ENCODE measurements around the gene IQGAP3.

The IQGAP3 gene

DNA sequence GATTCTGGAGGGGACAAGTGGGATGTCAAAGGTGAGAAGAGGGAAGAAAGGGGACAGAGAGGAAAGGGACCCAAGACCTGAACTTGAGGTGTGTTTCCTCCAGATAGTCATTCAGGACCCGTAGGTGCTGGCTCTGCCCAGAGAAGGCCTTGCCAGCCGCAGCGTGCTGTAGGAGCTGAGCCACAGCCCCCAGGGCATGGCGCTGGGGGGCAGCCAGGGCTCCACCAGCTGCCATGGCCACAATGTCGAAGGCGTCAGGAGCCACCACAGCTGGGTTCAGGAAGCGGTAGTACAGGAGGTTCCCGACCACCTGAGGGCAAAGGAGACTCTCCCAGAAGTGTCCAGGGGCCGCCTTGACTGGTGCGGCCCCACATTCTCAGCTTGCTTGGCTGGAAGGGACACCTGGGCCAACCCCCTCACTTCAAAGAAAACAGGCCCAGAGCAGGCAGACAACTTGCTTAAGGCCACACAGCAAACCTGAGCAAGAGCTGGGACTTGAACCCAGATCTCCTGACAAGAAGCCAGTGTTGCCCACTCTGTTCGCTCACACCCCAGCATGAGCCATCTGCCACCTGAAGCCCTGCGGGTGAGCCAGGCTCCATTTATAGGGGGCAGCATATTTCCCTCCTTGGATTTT lies 37.8 kb downstream of the IQGAP3 start:
- TF ChIP-seq CTCF (IDR thresholded peaks at IDR 0.05; ENCODE audit: low read depth, low read length, missing control alignments): no peak
- in situ Hi-C loops (cut with HindIII; ENCODE audit: low pct_ligation_motif_present, low sequenced_read_pairs): no loop called here
- Histone ChIP-seq H3K27ac (no peak overlapping the region), H3K36me3 (replicated peaks) (no peaks in the 10 kb centered on the region), H3K4me3 (ENCODE audit: low read depth, low read length) (no peak overlapping the region), H3K27me3 (replicated peaks) (no peaks in the 10 kb centered on the region)
- no peak for DNase-seq

DNA sequence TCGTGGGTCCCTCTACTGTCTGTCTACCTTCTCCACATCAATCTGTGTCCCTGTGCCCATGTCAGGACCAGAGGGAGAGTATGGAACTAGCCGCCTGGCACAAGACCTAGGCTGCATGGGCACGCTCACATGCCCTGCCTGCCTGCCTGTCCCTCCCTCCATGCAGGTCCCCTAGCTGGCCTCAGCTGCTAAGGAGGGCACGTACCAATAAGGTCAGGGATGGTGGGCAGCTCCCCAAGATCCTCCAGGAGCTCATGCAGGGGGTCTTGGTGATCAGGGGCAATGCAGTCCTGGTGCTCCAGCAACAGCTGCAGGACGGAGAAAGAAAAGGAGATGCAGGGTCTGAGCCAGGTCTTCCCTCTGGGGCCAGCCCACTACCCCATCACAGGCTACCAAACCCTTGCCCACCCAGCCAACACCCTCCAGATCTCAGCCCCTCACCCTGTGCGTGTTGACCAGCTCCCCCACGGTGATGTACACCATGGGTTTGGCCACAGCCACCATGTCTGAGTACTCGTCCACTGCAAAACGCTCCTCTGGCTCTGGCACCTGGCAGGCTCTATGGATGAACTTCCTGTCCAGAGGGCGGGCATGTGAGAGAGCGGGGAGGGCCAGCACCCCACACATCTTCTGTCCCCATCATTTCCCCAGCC lies 38.7 kb downstream of the IQGAP3 start:
- H3K4me3 ChIP-seq (ENCODE audit: low read depth, low read length): no peak overlapping the region
- no peak for TF ChIP-seq CTCF (IDR thresholded peaks at IDR 0.05; ENCODE audit: low read depth, low read length, missing control alignments)
- no peak for DNase-seq
- in situ Hi-C loops (cut with HindIII; ENCODE audit: low pct_ligation_motif_present, low sequenced_read_pairs): no loop called here
- no peak overlapping the region for H3K27ac ChIP-seq
- H3K36me3 ChIP-seq (replicated peaks): no peaks in the 10 kb centered on the region
- no peaks in the 10 kb centered on the region for H3K27me3 ChIP-seq (replicated peaks)

DNA sequence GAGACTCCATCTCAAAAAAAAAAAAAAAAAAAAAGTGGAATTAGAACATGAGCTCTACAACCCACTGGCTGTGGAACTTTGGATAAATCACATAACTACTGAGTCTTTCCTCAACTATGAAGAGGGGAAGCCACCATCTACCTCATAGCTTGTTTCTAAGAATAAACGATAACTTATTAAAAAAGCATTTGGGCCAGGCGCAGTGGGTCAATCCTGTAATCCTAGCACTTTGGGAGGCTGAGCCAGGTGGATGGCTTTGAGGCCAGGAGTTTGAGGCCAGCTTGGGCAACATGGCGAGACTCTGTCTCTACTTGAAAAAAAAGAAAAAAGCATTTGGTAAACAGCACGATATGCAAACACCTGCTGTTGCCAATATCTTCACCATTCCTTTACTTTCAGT lies 40.0 kb downstream of the IQGAP3 start:
- Histone ChIP-seq H3K36me3 (replicated peaks) (no peaks in the 10 kb centered on the region), H3K4me3 (ENCODE audit: low read depth, low read length) (no peak overlapping the region), H3K27me3 (replicated peaks) (no peaks in the 10 kb centered on the region), H3K27ac (no peak overlapping the region)
- DNase-seq: no peak
- in situ Hi-C loops (cut with HindIII; ENCODE audit: low pct_ligation_motif_present, low sequenced_read_pairs): no loop called here
- no peak for TF ChIP-seq CTCF (IDR thresholded peaks at IDR 0.05; ENCODE audit: low read depth, low read length, missing control alignments)

DNA sequence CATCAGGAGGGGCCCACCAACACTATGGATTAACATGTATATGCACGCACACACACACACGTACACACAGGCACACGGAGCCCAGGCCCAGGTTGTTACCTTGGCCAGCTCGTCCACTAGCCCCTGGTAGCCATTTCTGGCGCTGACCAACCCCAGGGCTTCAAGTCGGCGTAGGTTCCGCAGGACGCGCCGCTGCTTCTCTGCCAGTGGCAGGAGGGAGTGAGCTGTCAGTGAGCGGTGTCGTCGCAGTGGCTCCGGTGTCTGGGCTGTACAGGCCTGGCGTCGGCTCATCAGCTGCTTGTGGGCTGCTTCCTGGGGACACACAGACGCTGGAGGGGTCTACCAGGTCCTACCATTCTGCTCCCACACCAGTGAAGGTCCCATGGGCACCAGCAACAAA lies 42.4 kb downstream of the IQGAP3 start:
- Histone ChIP-seq H3K36me3 (replicated peaks) (no peaks in the 10 kb centered on the region), H3K4me3 (ENCODE audit: low read depth, low read length) (no peak overlapping the region), H3K27me3 (replicated peaks) (no peaks in the 10 kb centered on the region), H3K27ac (no peak overlapping the region)
- in situ Hi-C loops (cut with HindIII; ENCODE audit: low pct_ligation_motif_present, low sequenced_read_pairs): no loop called here
- no peak for DNase-seq
- TF ChIP-seq CTCF (IDR thresholded peaks at IDR 0.05; ENCODE audit: low read depth, low read length, missing control alignments): no peak

- H3K4me3 ChIP-seq (ENCODE audit: low read depth, low read length): no peak overlapping the region
- in situ Hi-C loops (cut with HindIII; ENCODE audit: low pct_ligation_motif_present, low sequenced_read_pairs): loop anchor here (10.0 kb wide), 1 partner anchor 46 kb away; the partner anchor contains the start of genes IQGAP3 and TTC24
- TF ChIP-seq CTCF (IDR thresholded peaks at IDR 0.05; ENCODE audit: low read depth, low read length, missing control alignments): no peak
- no peak overlapping the region for H3K27ac ChIP-seq
- no peaks in the 10 kb centered on the region for H3K27me3 ChIP-seq (replicated peaks)
- DNase-seq: no peak
- H3K36me3 ChIP-seq (replicated peaks): no peaks in the 10 kb centered on the region
Observed at GRCh38 chr1:156528875-156529425, 43.4 kb downstream of the IQGAP3 start.

Measured in brain microvascular endothelial cell (primary cell).